Erythroblast (primary cell): ENCODE results near the gene DPPA2.

Source experiments
- GATA1 ChIP-seq: IDR thresholded peaks from 2 replicates; pipeline ENCODE4 v1.6.1; 2011; ENCODE audit warnings: low read depth, mild to moderate bottlenecking, control low read depth, low read length, moderate library complexity
- POLR2A ChIP-seq: IDR thresholded peaks from 2 replicates; pipeline ENCODE4 v1.6.1; 2011; ENCODE audit warnings: mild to moderate bottlenecking, low read length

DNA sequence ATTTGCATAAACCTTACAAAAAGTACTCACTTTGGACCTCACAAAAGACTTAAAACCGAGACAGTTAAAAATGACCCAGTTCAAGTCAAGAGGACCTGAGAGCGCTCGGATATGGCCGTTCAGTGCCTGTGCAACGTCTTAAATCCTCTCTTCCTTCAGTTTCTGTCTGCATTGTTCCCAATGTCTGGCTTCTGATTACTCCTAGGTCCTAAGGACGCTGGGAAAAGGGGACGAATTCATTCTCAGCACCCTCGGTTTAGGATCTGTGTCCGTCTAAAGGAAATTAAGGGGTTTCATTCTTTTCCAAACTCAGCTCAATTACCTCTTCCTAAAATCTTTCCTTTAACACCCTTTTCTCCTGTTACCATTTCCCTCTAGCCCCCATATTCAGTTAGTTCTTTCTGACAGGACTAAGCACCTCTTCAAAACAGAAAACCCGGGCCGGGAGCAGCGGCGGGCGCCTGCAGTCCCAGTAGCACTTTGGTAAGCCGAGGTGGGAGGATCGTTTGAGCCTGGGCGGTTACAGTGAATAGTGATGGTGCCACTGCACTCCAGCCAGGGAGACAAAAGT lies 20.1 kb upstream of the DPPA2 start:
- TF ChIP-seq POLR2A (no peak), GATA1 (no peak)
